HG03565 (cell line): ENCODE measurements around the gene RHBDD1.

ENCODE experiments used
- ATAC-seq: cut with Tn5 transposase; IDR thresholded peaks from one replicate; pipeline ENCODE4 v1.9.1; 2021; ENCODE audit warnings: mild to moderate bottlenecking, moderate library complexity; ENCODE audit not compliant: unreplicated experiment

RHBDD1 gene

DNA sequence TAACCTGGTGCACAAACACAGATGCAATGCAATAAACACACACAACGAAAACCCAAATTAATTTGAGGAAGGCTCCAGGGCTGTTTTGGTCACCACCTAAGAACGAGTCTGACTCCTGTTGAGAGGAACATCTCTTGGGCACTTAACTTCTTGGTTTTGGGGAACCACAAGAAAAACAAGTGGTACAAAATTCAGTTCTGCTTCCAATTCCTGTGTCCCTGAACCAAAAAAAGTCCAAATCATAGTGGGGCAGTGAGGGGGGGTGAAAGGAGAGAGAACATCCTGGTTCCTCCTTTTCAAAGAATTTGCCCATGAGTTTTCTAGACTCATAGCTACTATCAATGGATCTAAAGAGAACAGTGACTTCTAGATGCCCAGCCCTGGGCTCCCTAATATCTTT, 184.6 kb downstream of the RHBDD1 start:
- ATAC-seq, result no peak

DNA sequence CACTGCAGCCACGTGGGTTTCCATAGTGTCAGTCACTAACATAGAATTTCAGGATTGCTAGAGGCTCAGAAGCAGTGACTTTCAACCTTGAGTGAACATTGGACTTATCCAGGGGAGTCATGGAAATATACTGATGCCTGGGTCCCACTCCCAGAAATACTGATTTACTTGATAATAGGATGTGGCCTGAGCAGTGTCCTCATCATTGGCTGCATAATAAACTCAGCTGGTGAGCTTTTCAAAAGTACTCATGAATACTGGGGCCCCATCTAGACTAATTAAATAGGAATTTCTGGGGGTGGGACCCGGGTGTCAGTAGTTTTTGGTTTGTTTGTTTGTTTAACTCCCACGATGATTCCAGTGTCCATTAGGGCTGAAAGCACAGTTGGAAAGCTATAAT, 186.8 kb downstream of the RHBDD1 start:
- ATAC-seq, result no peak

DNA sequence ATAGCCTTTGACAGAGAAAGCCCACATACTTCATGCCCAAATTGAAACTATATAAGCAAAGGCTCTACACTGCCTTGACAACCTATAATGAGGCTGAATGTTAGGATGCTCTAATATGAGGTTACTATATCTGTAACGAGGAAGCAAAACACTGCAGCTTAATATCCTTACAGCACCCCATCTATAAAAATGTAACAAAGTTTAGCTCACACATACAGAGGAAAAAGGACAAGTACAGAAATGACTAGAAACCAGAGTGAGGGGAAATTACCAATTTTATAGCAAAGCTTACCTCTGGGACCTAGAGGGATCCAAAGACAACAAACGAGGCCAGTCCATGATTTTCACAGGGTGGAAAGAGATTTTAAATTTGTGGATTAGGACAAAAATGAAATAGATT, 189.7 kb downstream of the RHBDD1 start:
- ATAC-seq, result peak; percentile 74

DNA sequence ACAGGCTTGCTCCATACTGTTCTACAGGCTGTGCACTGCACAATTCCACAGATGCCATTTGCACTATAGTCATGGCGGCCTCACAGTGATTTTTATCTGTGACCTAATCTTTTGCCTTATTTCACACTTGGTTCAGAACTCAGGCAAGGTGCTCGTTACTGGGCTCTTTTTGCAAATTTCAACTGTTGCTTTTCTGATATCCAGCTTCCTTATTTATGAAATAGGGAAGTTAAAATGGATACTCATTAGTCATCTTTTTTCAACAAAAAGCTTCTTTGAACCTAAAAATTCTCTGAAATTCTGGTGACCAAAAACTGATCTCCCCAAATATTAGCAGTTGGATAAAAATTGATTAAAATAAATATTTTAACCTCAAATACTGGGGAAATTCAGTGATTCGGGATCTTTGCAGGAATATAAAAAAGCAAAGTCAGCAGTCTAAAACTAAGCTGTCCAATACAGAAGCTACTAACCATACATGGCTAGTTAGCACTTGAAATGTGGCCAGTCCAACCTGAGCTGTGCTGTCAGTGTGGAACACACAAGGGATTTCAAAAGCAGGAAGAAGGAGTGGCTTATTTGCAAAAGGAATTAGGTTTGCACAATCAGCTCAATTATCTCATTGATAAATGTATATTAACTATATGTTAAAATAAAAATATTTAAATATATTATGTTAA, 193.7 kb downstream of the RHBDD1 start:
- no peak for ATAC-seq

DNA sequence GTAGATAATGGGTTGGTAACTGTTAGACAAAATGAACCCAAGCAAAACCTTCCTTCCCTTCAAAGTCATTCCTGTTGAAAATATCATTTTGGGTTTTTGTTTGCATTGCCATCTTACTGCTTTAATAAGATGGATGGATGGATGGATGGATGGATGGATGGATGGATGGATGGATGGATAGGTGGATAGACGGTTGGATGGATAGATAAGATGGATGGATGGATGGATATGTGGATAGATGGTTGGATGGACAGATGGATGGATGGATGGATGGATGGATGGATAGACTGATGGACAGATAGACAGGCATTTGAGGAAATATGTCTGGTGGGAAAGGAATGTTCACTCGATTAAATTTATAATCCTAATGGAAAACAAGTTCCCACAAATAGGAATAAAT, 194.9 kb downstream of the RHBDD1 start:
- ATAC-seq, result no peak

DNA sequence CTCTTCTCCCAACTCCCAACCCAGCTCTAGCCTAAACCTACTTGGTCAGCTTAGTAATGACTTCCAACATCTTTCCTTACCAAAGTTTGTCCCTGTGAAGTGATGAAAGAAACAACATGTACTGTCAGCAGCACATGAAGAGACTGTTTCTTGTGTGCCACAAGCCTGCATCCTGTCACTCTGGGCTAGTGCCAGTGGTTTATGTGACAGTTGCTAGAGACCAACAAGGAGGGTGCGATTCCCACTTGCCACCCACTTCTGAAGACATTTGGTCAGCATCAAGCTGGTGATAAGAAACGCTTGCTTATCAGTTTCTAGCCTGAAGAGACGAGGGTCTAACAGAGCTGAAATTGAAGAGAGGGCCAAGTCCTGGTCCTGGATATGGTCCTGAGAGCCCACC, 195.5 kb downstream of the RHBDD1 start:
- no peak for ATAC-seq

DNA sequence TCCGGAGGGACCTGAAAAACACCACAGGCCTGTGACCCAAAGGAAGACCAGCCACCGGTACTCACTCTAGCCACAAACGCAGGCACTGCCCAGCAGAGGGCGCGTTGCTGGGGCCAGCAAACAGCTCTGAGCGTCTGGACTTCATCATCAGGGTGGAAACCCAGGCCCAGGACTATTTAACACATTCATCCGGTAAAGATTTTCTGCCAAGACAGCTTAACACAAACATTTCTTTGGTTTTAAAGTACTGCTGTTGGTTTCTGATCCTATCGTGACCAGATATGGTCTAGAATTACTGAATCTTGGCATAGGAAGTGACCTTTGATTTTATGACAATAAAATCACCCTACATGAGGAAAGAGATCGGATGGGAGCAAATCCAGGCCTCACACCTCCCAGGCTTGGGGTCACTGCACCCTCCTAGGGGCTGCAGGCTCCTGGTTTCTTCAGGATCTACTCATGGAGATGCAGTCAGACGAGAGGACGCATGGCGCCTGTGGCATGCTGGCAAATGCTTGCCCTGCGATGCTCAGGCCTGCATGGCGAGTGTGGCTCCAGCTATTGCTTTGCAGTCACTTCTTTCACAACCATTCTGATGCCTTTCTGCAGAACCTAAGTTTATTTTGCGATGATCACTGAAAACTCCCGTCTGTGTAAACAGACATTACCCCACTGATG, 197.8 kb downstream of the RHBDD1 start:
- peak; percentile 82 for ATAC-seq

DNA sequence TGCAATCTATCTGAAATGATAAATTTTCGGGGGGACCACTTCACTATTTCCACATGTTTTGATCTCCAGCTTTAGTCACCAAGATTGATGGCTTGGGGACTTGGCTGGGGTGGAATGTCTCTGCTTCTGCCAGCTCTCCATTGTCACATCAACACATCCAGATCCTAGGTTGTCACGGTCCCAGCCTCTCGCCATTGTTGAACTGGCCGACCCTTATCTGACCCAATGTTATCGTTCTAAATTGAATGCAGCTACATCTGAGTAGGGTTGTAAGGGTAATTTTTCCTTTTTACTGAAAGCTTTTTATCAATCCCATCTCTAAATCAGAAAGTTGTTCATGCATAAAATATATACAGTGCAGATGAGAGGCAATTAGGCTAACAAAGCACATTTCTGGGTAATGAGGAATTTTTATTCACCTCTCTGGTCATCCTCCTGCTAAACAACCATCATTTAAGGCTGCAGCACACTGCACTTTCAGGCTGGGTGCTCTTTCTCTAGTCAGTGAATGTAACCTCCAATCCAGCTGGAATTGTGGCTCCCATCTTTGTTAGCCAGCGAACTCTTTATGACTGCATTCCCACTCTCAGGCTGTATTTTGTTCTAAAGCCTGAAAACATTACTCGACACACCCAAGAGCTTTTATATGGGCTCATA, 200.0 kb downstream of the RHBDD1 start:
- no peak for ATAC-seq

DNA sequence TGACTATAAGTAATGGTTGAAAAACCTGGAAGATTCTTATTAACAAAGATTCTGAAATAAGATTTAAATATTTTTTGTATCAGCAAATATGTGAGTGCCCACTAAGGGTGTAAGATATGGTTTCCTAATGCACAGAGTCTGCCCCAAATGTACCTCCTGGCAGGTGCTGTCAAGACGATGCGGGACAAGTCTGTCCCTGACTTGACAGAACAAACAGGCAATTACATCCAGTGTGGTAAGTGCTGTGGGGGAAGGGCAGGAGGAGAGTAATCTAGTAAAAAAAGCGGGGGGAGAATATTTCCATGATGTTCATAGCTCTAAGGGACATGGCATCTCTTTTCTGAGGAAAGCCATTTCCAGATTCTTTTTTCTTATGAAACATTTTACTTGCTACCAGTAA, 200.7 kb downstream of the RHBDD1 start:
- no peak for ATAC-seq

DNA sequence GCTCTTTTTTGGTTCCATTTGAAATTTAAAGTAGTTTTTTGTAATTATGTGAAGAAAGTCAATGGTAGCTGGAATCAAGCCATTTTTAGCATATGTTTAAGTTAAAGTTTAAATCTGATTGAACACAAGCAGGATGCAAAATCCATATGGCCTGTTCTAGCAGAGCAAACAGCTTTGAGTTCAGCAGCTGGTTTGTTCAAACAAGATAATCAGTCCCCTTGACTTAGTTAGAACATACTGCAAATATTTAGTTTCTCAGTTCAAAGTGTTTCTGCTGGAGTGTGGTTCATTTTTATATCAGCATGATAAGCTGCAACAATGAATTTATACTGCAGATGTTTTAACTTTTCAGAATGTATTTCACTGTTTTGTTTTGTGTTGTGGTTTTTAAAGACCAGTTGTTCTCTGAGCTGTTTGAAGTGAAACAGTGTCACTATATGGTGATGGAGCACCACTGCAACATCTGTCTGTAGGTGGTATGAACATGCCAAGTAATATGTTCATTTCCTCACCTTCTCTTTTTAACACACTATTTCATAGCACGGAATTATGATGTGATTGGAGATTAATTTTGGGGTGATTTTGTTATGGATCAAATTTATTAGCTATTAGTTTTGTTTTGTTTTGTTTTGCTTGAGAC, 202.8 kb downstream of the RHBDD1 start:
- ATAC-seq, result no peak

DNA sequence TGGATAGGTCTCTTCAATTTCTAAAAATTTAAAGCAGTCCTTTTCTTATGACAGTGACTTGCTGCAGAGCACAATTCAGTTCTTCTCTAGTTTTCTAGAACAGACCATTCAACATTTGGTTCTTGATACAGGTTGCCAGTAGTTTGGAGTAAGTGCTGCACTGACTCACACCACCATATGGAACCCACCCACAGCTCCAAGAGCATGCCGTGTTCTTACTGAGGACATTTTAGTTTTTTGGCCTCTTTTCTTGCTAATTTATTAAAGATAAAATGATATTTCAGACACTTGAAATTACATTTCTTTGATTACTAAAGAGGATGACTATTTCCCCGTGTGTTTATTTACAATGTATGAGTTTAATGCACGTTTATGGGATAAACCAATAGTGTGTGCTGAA, 208.1 kb downstream of the RHBDD1 start:
- ATAC-seq, result no peak
